HG02798 (cell line): ENCODE results near the gene DOK3.

Source experiments
- ATAC-seq: cut with Tn5 transposase; IDR thresholded peaks from one replicate; pipeline ENCODE4 v1.9.1; 2021; ENCODE audit warnings: mild to moderate bottlenecking; ENCODE audit not compliant: unreplicated experiment, poor library complexity

Gene DOK3

DNA sequence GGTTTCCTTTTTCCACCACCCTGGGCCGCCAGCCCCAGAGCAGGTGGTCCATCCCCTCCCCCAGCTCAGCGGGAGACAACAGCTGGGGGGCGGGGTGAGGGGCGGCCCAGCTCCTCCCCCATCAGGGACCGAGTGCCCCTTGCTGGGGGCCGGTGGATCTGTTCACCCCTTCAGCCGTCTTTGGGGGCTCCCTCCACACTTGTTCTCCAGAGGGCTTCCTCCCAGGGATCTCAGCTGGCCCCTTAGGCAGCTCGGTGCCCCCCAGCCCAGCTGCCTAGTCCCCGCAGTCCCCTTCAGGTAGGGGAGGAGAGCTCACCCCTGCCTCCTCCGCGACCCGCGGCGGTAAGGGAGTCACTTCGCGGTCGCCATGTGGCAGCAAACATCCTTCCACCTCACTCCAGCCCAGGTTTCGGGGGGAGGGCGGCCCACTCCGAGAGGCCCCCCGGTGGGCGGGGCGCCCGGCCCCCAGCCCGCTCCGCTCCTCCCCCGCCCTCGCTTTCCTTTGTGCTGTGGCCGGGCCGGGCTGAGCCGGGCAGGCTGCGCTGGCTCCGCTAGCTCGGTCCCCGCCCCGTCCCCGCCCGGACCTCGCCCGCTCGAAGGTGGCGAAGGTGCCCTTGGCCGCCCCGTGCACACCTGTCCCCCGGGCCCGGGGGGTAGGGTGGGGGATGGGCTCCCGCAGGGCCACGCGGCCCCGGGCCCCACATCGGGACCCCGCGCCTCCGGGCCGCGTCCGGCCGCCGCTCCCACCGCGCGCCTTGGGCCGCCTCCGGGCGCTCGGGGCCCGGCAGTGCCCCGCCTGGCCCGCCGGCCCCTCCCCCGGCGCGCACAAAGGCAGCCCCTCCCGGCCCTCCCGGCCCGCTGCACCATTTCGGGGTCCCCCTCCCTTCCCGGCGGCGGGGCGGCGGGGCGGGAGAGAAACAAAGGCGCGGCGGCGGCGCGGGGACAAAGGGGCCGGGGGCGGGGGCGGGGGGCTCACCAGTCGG lies 36.9 kb downstream of the DOK3 start:
- ATAC-seq, result peak; percentile 39

- no peak for ATAC-seq
Observed at GRCh38 chr5:177471610-177472356, 37.8 kb downstream of the DOK3 start.

- no peak for ATAC-seq
Observed at GRCh38 chr5:177470759-177471536, 38.7 kb downstream of the DOK3 start.

GRCh38 chr5:177469750-177470525 lies 39.7 kb downstream of the DOK3 start:
- ATAC-seq, result no peak

DNA sequence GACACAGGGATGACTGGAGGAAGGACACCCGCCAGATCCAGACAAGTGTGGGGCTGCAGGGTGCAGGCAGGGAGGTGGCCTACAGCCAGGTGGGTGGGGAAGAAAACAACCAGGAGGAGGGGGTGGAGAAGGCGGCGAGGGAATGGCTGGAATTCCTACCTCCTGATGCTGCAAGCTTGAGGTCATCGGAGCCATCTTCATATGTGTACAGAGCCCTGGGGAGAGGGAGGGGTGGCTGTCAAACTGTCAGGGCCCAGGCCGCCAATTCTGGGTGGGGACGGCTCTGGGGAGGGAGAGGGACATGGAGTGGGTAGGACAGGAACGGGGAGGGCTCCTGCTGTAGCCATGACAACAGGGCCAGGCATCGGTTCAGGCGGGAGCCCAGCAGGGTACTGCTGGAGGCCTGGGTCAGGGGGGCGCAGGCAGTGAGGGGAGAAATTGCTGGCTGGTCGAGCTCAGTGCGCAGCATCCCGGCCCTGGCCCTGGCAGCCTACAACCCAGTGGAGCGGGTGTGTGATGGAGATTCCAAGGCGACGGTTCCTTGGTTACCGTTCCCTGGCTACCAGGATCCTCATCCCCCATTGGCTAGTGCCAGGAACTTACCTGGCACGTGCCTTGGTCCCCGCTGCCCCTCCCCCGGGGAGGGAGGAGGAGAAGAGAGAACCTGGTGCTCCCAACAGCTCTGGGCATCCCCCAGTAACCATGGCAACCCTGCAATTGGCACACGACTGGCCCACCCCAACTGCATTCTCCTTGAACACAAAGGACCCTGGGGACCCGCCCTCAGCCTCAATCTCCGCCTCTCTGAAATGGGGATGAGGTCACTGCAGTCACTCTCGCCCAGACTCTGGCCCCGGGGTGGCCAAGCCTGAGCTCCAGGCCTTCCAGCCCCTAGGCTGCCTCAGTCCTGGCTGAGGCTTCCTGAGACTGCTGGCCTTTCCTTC lies 40.7 kb downstream of the DOK3 start:
- ATAC-seq, result no peak

DNA sequence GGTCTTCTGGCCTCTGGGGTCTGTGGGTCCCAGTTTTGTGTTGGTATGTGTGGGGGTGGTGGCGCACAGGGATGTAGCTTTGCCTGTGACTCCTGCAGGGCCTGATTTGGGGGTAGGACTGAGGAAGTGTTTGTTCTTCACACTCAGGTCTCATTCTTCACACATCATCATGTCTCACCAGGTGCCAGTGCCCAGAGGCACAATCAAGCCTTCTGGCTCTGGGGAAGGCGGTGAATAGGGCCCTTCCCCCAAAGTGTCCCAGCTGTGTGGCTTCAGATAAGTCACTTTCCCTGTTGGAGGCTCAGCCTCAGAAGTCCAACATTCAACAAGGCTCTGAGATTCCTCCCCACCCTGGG lies 41.3 kb downstream of the DOK3 start:
- ATAC-seq, result no peak

- no peak for ATAC-seq
Observed at GRCh38 chr5:177467436-177467835, 42.2 kb downstream of the DOK3 start.

- ATAC-seq, result no peak
Observed at GRCh38 chr5:177466861-177467260, 42.8 kb downstream of the DOK3 start.

DNA sequence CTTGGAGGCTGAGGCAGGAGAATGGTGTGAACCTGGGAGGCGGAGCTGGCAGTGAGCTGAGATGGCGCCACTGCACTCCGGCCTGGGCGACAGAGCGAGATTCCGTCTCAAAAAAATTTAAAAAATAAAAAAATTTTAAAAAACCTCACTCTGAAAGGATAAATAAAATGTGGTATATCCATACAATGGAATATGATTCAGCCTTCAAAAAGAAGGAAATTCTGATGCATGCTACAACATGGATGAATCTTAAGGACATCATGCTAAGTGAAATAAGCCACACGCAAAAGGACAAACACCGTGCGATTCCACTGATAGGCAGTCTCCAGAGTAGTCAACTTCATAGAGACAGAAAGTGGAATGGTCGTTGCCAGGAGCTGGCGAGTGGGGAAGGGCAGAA lies 44.6 kb downstream of the DOK3 start:
- no peak for ATAC-seq

GRCh38 chr5:177462021-177462670 lies 47.5 kb downstream of the DOK3 start:
- no peak for ATAC-seq

- ATAC-seq, result no peak
Observed at GRCh38 chr5:177459819-177460628, 49.6 kb downstream of the DOK3 start.

GRCh38 chr5:177459357-177459756 lies 50.3 kb downstream of the DOK3 start:
- no peak for ATAC-seq

- no peak for ATAC-seq
Observed at GRCh38 chr5:177458912-177459350, 50.7 kb downstream of the DOK3 start.

GRCh38 chr5:177457852-177458681 lies 51.6 kb downstream of the DOK3 start:
- ATAC-seq, result no peak

DNA sequence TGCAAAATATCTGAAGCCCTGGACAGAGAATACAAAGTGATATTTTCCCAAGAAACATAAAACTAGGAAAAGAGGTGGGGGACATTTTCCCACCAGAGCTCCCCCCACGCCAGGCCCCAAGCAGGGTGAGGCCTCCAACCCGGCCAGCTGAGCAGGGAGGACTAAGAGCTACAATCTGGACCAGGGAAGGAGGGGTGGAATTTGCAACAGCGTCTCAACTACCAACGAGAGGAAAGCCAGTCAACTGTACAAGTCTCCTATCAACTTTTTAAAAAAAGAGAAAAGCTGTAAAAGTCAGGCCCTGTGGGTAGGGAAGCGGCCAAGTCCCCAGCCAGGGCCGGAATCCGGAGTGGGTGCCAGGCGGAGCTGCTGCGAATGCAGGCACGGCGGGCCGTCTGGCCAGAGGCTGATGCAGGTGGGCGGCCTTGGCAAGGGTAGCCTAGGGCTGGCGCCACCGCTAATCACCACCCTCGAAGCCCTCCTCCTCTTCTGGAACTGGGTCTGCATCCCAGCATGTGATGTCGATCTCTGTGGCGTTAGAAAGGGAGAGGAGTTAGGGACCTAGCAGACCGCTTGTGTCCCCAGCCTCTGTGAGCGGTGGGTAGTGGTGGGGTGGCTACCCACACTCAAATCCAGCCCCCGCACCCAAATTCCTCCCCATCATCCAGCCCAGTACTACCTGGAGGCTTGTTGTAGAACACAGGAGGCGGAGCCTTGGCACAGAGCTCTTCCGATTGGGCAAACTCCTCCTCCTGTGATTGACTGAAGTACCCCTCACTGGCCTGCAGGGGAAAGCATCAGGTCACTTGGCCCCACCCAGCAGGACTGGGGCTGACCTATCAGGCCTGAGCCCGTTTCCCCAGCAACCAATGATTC lies 52.4 kb downstream of the DOK3 start:
- ATAC-seq, result peak; percentile 35

- ATAC-seq, result no peak
Observed at GRCh38 chr5:177456591-177456964, 53.0 kb downstream of the DOK3 start.
